Activated gamma-delta T cell treated with anti-CD3 and anti-CD28 coated beads, Interleukin-2, amount 50 U/mL, for 16 hours (primary cell): Measurements from ENCODE around the gene KRT35.

ENCODE experiments used
- DNase-seq: peaks from one replicate; pipeline ENCODE4 v3.0.0-alpha.2; 2020; ENCODE audit warnings: low read depth

KRT35 gene

DNA sequence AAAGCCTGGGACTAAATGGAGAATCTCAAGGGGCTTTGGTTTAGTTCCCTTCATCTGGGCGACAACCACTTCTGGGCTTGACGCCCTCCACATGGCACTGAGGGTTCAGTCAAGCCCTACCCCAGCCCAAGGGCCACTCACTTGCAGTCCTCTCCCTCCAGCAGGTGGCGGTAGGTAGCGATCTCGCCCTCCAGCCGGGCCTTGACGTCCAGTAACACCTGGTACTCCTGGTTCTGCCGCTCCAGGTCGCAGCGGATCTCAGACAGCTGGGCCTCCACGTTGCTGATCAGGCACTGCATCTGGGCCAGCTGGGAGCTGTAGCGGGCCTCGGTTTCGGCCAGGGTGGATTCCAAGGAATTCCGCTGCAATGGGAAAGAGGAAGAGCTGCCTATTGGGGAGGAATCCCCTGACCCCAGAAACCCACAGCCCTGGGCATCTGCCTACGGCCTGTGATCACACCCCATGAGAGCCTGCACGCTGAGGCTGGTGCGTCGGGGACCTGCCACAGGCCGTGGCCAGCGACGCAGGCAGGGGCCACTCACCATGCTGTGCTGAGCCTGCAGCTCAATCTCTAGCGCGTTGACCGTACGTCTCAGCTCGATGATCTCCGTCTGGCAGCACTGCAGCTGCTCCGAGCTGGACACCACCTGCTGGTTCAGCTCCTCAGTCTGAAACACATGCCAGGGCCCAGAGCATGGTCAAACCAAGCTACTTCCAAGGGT is 6.0 kb upstream of the KRT35 start:
- no peak for DNase-seq

DNA sequence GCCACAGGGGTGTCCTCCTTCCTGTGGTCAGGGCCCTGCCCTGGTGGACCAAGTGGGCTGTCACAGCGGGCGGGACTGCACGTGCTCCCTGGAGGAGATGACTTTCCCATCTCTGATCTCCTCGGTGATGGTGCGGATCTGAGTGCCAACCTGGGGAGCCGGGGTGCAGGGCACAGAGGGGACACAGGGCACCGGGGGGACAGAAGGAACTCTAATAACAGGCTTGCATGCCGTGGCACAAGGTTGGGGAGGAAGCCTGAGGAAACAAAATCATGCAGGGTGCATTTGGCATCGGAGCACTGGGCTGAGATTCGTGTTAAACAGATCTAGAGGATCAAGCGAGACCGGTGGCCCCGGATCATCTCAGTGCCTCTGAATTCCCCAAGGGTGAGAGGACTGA is 5.4 kb upstream of the KRT35 start:
- no peak for DNase-seq

GRCh38 chr17:41484920-41485904 is 4.3 kb upstream of the KRT35 start:
- no peak for DNase-seq

- no peak for DNase-seq
These were observed 3.3 kb upstream of the KRT35 start for GRCh38 chr17:41483991-41484826.

GRCh38 chr17:41483531-41483930 is 2.6 kb upstream of the KRT35 start:
- DNase-seq = no peak

DNA sequence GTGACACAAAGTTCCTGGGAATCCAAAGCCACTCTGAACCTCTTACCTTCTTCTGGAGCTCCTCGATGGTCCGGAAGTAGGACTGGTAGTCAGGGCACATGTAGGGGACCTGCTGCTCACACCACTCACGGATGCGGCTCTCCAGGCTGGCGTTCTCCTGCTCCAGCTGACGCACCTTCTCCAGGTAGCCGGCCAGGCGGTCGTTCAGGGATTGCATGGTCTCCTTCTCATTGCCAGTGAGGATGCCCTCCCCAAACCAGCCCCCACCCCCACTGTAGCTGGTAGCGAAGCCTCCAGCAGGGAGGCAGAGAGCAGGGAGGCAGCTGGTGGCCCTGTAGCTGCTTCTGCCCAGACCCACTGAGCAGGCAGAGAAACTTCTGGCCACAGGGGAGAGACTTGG is 370 bp downstream of the KRT35 start:
- DNase-seq = no peak

- no peak for DNase-seq
These were observed 815 bp downstream of the KRT35 start for GRCh38 chr17:41480136-41480535.

- DNase-seq = no peak
These were observed 2.7 kb downstream of the KRT35 start for GRCh38 chr17:41478237-41478636.

DNA sequence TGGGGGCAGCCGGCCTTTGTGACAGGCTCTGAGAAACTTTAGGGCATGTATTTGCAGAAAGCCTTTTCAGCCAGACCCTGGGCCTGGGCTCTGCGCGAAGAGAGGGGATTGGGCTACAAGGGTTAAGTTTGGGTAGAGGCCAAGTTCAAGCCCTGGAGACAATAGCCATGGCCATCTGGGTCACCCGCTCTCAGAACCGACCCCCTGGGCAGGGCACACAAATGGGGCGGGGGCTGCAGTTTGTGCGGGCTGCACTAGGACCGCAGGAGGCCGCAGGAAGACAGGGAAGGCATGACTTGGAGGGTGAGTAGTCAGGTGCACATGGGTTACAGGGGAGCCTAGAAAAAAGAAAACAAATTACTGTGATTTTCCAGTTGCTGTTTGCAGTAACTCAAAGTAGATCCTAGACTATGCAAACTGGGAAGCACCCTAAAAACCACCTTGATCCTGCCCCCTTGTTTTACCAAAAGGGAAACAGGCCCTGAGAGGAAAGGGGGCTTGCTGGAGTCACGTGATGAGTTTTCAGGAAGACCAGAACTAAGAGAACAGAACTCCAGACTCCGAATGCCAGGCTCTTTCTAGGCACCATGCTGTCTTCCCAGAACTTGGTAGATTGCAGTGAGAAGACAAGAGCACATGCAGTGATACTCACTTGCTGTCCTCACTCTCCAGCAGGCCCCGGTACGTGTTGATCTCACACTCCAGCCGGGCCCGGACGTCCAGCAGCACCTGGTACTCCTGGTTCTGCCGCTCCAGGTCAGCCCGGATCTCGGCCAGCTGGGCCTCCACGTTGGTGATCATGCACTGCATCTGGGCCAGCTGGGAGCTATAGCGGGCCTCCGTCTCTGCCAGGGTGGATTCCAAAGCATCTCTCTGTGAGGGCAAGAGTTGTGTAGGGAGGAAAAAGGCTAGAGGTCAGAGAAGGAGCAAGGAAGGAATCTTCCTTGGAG is 3.8 kb downstream of the KRT35 start:
- DNase-seq = no peak

DNA sequence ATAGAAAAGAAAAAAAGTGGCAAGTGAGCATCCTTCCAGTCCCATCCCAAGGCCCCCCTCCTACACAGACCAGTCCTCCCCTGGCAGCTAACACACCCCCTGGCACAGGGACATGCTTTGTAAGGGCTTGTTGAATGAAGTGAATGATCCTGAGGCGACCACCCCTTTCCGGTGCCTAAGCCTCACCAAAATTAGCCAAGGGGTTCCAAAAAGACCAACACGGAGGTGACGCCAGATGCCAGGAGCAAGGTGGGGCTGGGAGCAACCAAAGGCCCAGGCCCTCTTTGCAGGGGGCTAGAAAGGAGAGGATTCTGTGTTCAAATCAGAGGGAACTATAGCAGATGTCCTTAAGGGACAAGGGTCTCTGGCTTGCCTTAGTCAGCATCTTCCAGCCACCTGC is 5.5 kb downstream of the KRT35 start:
- DNase-seq = no peak

GRCh38 chr17:41474863-41475262 is 6.1 kb downstream of the KRT35 start:
- DNase-seq = no peak

DNA sequence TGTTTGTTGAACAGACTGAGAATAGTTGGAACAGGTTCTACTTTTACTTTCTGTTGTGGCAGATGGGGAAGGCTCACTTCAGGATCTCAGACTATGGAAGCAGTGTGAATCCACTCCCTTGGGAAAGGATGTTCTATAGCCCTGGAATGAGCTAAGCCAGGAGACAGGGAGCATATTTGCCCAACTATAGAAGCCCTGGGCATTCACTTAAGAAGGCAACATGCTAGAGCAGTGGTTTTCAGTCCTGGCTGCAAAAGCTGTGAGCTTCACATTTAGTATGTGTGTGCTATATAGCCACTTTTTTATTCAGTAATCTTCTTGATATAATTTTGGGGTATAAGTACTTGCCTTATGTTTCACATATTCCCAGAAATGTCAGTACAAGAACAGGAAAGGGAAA is 12.6 kb downstream of the KRT35 start:
- no peak for DNase-seq

DNA sequence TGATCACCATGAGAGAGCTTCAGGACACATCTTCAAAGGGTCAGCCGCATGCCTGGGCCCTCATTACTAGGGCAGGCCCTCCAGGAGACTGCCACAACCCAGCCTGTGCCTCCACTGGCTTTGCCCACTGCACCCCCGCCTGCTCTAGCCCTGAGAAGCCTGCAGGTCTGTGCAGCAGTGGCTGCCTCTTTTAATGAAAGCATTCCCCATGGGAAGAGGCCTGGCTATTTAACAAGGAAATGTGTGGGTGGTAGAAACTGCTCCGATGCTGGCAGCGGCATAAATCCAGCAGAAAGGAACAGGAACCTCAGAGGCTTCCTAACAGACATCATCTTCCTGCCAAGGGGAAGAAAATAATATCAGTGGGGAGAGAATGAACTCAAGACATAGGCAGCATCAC is 13.4 kb downstream of the KRT35 start:
- DNase-seq = no peak

DNA sequence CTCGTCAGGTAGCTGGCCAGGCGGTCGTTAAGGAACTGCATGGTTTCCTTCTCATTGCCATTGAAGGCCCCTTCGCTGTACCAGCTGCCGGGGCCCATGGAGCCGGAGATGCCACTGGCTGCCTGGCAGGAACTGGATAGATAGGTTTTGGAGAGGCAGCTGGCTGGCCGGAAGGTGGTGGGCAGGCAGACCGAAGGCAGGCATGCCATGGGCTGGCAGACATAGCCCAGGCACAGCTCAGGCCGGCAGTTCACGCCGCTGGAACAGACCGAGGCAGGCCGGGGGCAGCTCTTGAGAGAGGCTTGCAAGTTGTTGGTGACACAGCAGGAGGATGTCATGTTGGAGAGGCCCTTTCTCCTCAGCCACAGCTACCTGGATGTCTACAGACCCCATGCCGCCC is 14.0 kb downstream of the KRT35 start, which contains the start of gene KRT32:
Gene KRT32, minus strand, starts transcription at position 399 of the 400 bp plus-strand sequence. Its CDS starts 61 bp downstream, at position 338.
- DNase-seq = no peak

DNA sequence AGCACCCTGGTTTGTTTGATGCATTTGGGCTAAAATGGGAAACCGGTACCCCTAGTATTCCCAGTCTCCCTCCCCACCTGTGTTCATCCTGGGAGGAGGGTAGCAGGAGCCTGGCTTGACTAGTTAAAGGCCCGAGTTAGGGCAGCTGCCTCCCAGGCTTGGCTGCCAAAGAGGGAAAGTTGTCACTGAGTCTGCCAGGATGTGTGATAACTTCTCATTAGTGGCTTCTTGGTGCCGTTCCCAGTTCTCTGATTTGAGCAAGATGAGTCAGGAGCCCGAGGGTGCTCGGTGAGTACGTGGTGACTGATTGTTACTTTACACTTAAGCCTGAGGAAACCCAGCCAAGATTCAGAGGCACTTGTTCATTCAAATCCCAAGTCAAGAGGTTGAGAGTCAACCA is 16.3 kb downstream of the KRT35 start:
- DNase-seq = no peak

DNA sequence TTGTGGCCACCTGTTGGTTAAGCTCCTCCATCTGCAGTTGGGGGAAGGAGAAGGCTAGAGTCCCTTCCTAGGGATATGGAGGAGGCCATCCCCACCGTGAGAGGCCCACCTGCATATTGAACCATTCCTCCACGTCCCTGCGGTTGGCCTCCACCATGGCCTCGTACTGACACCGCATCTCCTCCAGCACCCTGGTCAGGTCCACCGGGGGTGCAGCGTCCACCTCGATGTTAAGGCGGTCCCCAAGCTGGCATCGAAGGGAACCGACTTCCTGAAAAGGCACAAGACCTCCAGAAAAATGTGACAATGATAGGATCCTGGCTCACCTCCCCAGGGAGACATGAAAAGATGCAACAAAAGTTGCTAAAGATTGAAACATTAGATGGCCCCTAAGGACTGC is 16.8 kb downstream of the KRT35 start:
- DNase-seq = no peak

DNA sequence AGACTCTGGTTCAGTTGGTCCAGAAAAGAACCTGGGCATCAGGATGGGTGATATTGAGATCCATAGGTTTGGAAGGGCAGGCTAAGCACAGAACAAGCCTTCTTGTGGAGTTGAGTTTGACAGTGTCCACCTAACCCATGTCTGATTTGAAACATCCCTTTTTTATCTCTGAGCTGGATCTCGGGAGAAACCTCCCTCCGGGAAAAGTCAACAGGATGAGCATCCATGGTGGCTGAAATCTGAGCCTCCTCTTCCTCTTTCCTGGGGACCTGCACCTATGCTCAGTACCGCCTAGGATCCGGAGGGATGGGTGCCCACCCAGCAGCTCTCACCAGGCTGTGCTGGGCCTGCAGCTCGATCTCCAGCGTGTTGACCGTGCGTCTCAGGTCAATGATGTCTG is 17.2 kb downstream of the KRT35 start:
- no peak for DNase-seq

GRCh38 chr17:41462705-41463104 is 18.2 kb downstream of the KRT35 start:
- DNase-seq = no peak

DNA sequence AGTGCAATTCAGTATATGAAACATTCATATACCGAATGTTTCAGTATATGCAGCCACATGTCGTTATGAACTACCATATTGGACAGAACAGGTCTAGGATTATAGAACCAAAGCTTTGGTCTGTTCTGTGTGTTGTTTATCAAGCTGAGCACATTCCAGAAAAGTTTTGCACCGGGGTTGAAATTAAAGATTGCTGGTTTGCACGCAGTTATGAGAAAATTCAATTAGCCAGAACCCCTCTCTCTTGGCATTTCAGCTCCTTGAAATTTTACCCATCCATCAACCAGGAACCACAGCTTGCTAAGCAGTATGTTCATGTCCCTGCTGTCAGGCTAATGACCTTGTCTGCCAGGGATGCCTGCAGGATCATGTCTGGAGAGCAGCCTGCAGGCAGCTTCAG is 23.3 kb downstream of the KRT35 start:
- DNase-seq = no peak

DNA sequence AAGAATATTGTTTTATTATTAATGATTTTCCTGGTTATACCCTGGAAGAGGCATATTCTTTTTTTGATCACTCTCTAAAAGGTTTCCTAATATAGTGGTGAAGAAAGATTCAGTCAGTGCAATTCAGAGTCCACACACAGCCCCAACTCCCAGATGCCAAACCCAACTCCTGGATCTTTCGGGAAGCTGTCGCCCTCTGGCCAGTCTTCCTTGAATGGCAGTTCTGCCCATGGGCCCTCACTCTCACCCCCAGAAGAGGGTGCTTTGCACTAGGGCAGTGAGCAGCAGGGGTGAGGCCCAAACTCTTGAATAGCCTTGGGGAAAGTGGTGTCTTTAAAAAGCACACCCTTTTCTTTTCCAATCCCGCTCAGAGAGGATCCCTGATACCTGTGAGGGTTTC is 24.7 kb downstream of the KRT35 start:
- no peak for DNase-seq

DNA sequence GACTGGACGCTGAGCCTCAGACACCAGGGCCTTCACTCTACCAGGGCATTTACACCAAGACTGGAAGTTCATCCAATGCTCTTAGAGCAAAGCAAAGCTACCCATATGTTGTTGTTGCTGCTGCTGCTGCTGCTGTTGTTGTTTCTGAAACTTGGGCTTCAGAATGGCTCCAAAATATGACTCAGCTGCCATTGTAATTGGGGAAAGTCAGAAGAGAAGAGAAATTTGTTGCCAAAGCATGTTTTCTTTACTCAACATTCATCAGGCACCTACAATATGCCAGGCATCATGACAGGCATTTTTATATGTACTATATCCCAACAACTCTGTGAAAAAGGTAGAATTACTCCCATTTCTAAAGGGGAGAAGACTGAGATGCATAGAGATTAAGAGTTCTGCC is 25.7 kb downstream of the KRT35 start:
- no peak for DNase-seq
